Parathyroid adenoma (tissue), 2 donors: Measurements from ENCODE around the gene HOXB9.

Experiments
- H2AFZ ChIP-seq: fragments of 300-600 bp; sonication (generic); one replicate; pipeline ENCODE4 v1.7.0; 2017; ENCODE audit warnings: antibody characterized with exemption, mild to moderate bottlenecking
- H3K27ac ChIP-seq: fragments of 300-600 bp; sonication (generic); one replicate; pipeline ENCODE4 v1.7.0; 2017
- H3K27me3 ChIP-seq: fragments of 300-600 bp; sonication (generic); one replicate; pipeline ENCODE4 v1.7.0; 2017; ENCODE audit warnings: low read length; ENCODE audit not compliant: control insufficient read depth, insufficient read depth
- H3K36me3 ChIP-seq: fragments of 300-600 bp; sonication (generic); one replicate; pipeline ENCODE4 v1.7.0; 2017; ENCODE audit warnings: low read length; ENCODE audit not compliant: control insufficient read depth, insufficient read depth
- H3K4me1 ChIP-seq: fragments of 300-600 bp; sonication (generic); one replicate; pipeline ENCODE4 v1.7.0; 2017; ENCODE audit warnings: control low read depth
- H3K4me2 ChIP-seq: fragments of 300-600 bp; sonication (generic); one replicate; pipeline ENCODE4 v1.7.0; 2017; ENCODE audit warnings: low read length
- H3K4me3 ChIP-seq: fragments of 300-600 bp; sonication (generic); one replicate; pipeline ENCODE4 v1.7.0; 2017; ENCODE audit warnings: low read depth, low read length
- H3K79me2 ChIP-seq: fragments of 300-600 bp; sonication (generic); one replicate; pipeline ENCODE4 v1.7.0; 2017; ENCODE audit warnings: control low read depth
- H3K9ac ChIP-seq: fragments of 300-600 bp; sonication (generic); one replicate; pipeline ENCODE4 v1.7.0; 2017; ENCODE audit warnings: mild to moderate bottlenecking
- H3K9me3 ChIP-seq: fragments of 300-600 bp; sonication (generic); one replicate; pipeline ENCODE4 v1.7.0; 2017; ENCODE audit warnings: low read length; ENCODE audit not compliant: control insufficient read depth
- CTCF ChIP-seq: fragments of 300-600 bp; sonication (generic); IDR thresholded peaks from one replicate; pipeline ENCODE4 v1.7.0; 2017; ENCODE audit warnings: antibody characterized with exemption, mild to moderate bottlenecking
- donor health status: primary hyperparathyroidism.

The HOXB9 gene

DNA sequence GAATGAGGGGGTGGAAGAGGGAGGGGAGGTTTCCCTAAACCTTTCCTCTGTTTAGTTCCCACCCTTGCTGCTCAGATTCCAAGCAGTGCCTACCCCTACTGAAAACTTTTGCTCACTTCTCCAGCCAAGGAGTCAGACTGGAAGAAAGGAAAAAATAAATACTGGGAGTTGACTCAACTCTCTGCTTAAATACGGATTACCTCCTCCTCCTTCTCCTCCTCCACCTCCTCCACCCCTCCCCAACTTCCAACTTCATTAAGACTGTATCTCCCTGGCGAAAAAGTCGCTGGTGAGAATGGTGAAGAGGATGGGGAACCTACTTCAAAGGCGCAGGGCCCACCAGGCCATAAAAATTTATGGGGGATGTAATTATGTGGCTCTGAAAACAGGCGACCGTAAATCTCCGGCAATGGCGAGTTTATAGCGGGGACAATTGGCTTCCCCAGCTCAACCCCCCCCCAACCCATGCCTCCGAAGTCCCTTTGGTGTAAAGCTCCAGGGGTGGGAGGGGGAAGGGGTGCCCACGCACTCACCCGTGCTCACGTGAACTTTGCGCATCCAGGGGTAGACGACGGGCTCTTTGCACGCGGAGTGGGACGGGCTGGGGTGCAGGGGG lies 48.7 kb downstream of the HOXB9 start:
- Histone ChIP-seq H3K36me3 (no peaks in the 10 kb centered on the region), H3K4me3 (peak overlapping the region; percentile 59), H3K9ac (no peak overlapping the region), H3K4me2 (peak overlapping the region; percentile 82), H3K79me2 (no peaks in the 10 kb centered on the region), H3K27me3 (no peaks in the 10 kb centered on the region), H2AFZ (no peak overlapping the region), H3K4me1 (no peaks in the 10 kb centered on the region), H3K9me3 (no peaks in the 10 kb centered on the region), H3K27ac (no peak overlapping the region)
- TF ChIP-seq CTCF = no peak

DNA sequence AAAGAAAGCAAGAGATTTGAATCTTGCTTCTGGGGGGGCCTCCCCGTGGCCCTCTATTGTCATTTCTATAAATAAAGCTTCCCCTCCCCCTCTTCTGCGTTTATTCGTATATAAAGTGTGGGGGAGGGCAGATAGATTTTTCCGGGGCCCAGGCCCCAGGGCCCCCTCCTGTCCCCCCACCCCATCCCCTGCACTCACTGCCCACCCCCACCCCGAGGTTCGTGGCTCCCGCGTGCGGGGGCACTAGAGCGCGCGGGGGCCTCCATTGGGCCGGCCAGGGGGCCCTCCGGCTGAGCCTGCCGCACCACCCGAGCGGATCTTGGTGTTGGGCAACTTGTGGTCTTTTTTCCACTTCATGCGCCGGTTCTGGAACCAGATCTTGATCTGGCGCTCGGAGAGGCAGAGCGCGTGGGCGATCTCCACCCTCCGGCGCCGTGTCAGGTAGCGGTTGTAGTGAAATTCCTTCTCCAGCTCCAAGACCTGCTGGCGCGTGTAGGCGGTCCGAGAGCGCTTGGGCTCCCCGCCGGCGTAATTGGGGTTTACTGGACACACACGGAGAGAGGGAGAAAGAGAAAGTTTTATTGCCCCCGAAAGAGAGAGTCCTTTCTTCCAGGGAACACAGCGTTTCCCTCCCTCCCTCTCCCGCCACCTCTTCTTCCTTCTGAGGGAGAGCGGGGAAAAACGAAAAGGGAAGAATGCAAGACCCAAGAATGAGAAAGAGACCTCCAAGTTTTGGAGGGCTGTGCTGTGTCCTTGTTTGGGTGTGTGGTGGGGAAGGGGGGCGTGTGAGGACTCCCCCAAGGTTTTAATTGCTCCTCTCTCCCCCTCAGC lies 49.5 kb downstream of the HOXB9 start:
- H3K27me3 ChIP-seq = no peaks in the 10 kb centered on the region
- no peak overlapping the region for H3K9ac ChIP-seq
- no peak overlapping the region for H3K27ac ChIP-seq
- H3K79me2 ChIP-seq = no peaks in the 10 kb centered on the region
- H3K4me2 ChIP-seq = peak overlapping the region; percentile 82
- TF ChIP-seq CTCF = no peak
- H3K9me3 ChIP-seq = no peaks in the 10 kb centered on the region
- H3K36me3 ChIP-seq = no peaks in the 10 kb centered on the region
- H2AFZ ChIP-seq = no peak overlapping the region
- peak overlapping the region; percentile 59 for H3K4me3 ChIP-seq
- no peaks in the 10 kb centered on the region for H3K4me1 ChIP-seq

GRCh38 chr17:48575673-48576478 lies 50.3 kb downstream of the HOXB9 start:
- Histone ChIP-seq H3K9ac (no peak overlapping the region), H3K4me1 (no peaks in the 10 kb centered on the region), H2AFZ (no peak overlapping the region), H3K4me2 (peak overlapping the region; percentile 1), H3K9me3 (no peaks in the 10 kb centered on the region), H3K36me3 (no peaks in the 10 kb centered on the region), H3K79me2 (no peaks in the 10 kb centered on the region), H3K4me3 (no peak overlapping the region), H3K27ac (peak overlapping the region; percentile 1), H3K27me3 (no peaks in the 10 kb centered on the region)
- no peak for TF ChIP-seq CTCF

DNA sequence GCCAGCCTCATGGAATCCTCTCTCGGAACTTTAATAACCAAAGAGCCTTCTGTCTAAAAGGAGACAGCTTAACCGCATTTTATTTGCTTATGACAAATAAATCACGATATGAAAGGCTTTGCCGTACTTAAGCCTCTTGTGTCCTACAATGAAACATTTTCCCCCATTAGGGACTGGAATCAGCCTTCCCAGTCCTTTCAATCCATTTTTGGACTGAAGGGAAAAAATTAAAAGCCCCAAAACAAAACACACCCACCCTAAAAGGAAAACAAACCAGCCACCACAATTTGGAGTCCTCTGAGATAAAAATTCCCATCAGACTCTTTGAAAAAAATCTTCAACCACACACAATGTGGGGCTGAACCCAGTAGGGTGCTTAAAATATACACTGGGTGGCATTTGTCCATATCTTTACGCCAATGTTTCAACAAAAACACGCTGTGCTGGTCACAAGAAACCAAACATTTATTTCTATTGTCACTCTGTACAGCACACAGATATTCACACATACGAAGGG lies 51.0 kb downstream of the HOXB9 start:
- no peak overlapping the region for H3K4me3 ChIP-seq
- H2AFZ ChIP-seq = no peak overlapping the region
- H3K27ac ChIP-seq = no peak overlapping the region
- no peak for TF ChIP-seq CTCF
- no peaks in the 10 kb centered on the region for H3K4me1 ChIP-seq
- H3K27me3 ChIP-seq = no peaks in the 10 kb centered on the region
- no peaks in the 10 kb centered on the region for H3K36me3 ChIP-seq
- no peaks in the 10 kb centered on the region for H3K79me2 ChIP-seq
- no peak overlapping the region for H3K9ac ChIP-seq
- H3K4me2 ChIP-seq = no peak overlapping the region
- no peaks in the 10 kb centered on the region for H3K9me3 ChIP-seq
